Ascending aorta (tissue), 2 donors: ENCODE results near the gene ACKR4. TPM values are rescaled to one million over a fixed set of nuclear protein-coding genes. Genes with fewer than 3 reads are reported as not detected.
A peak's percentile ranks its signal among the peaks of the same experiment; 100 is the strongest.

Experiments
- DNase-seq, 2 donors: peaks; one replicate each; pipeline ENCODE4 v3.0.0-alpha.2; 2019; ENCODE audit warnings: low spot score in 2 of 2
- H3K27ac ChIP-seq, 2 donors: fragments of 200-600 bp; sonication (generic); one replicate each; pipeline ENCODE4 v1.5.1; 2016 to 2017; ENCODE audit warnings: mild to moderate bottlenecking in 1 of 2
- H3K27me3 ChIP-seq: fragments of 200-600 bp; sonication (generic); one replicate; pipeline ENCODE4 v1.5.1; 2017
- H3K36me3 ChIP-seq, 2 donors: fragments of 200-600 bp; sonication (generic); one replicate each; pipeline ENCODE4 v1.5.1; 2016
- H3K4me1 ChIP-seq, 2 donors: fragments of 200-600 bp; sonication (generic); one replicate each; pipeline ENCODE4 v1.5.1; 2016 to 2017; ENCODE audit warnings: mild to moderate bottlenecking in 1 of 2
- H3K4me3 ChIP-seq, 2 donors: fragments of 200-600 bp; sonication (generic); one replicate each; pipeline ENCODE4 v1.5.1; 2016 to 2017; ENCODE audit warnings: mild to moderate bottlenecking in 1 of 2
- H3K9me3 ChIP-seq, 2 donors: fragments of 200-600 bp; sonication (generic); one replicate each; pipeline ENCODE4 v1.5.1; 2016
- CTCF ChIP-seq, 3 experiments: fragments of 200-600 bp in 2 of 3; fragments of 450-650 bp in 1 of 3; sonication (generic) in 2 of 3; IDR thresholded peaks; one replicate each; pipeline ENCODE4 v1.5.1; 2016 to 2019; ENCODE audit warnings: antibody characterized with exemption in 3 of 3, mild to moderate bottlenecking in 1 of 3, moderate library complexity in 1 of 3
- intact Hi-C: fragments of 100-400 bp; cut with DNase I; formaldehyde crosslinking; loops from one replicate; pipeline ENCODE4 v1.15.1; 2023
- total RNA-seq: library from RNA; depleted of rRNA; stranded (reverse); fragments of >200 nt; gene quantifications from one replicate; pipeline ENCODE4 v1.1.0, GENCODE V29; 2016

The ACKR4 gene
- total RNA-seq, 1 donor from 2014 or later: 12.8 TPM

GRCh38 chr3:132564070-132564465 lies 33.0 kb upstream of the ACKR4 start:
- H3K27ac ChIP-seq: peak overlapping the region; percentile 63 to 74
- intact Hi-C loops: no loop called here

GRCh38 chr3:132568422-132568821 lies 28.6 kb upstream of the ACKR4 start:
- peaks cover 0 to 15% of the 10 kb centered on the region in 2 donors for H3K4me1 ChIP-seq
- no peak overlapping the region for H3K4me3 ChIP-seq
- H3K36me3 ChIP-seq: no peaks in the 10 kb centered on the region
- TF ChIP-seq CTCF (IDR thresholded peaks at IDR 0.05): no peak
- DNase-seq: no peak
- no peaks in the 10 kb centered on the region for H3K27me3 ChIP-seq
- no peaks in the 10 kb centered on the region for H3K9me3 ChIP-seq
- H3K27ac ChIP-seq: peak overlapping the region; percentile 74 to 80
- intact Hi-C loops: no loop called here

More at GRCh38 chr3:132564070-132564465, 33.0 kb upstream of the ACKR4 start:
- no peak for TF ChIP-seq CTCF (IDR thresholded peaks at IDR 0.05)
- Histone ChIP-seq H3K9me3 (no peaks in the 10 kb centered on the region), H3K4me3 (no peak overlapping the region), H3K4me1 (peaks cover 0 to 13% of the 10 kb centered on the region in 2 donors), H3K36me3 (peaks cover 1 to 8% of the 10 kb centered on the region in 2 donors), H3K27me3 (no peaks in the 10 kb centered on the region)
- DNase-seq: no peak

- peaks cover 0 to 14% of the 10 kb centered on the region in 2 donors for H3K4me1 ChIP-seq
- H3K9me3 ChIP-seq: no peaks in the 10 kb centered on the region
- DNase-seq: no peak
- no peaks in the 10 kb centered on the region for H3K36me3 ChIP-seq
- H3K4me3 ChIP-seq: no peak overlapping the region
- intact Hi-C loops: no loop called here
- no peak for TF ChIP-seq CTCF (IDR thresholded peaks at IDR 0.05)
- H3K27me3 ChIP-seq: no peaks in the 10 kb centered on the region
- H3K27ac ChIP-seq: peak overlapping the region; percentile 74 to 80
These were observed 27.9 kb upstream of the ACKR4 start for GRCh38 chr3:132569153-132569552.

GRCh38 chr3:132569580-132569979 lies 27.5 kb upstream of the ACKR4 start:
- no peak for TF ChIP-seq CTCF (IDR thresholded peaks at IDR 0.05)
- H3K4me3 ChIP-seq: no peak overlapping the region
- no peaks in the 10 kb centered on the region for H3K9me3 ChIP-seq
- intact Hi-C loops: no loop called here
- peak overlapping the region; percentile 74 to 80 for H3K27ac ChIP-seq
- H3K4me1 ChIP-seq: peaks cover 0 to 12% of the 10 kb centered on the region in 2 donors
- no peaks in the 10 kb centered on the region for H3K36me3 ChIP-seq
- H3K27me3 ChIP-seq: no peaks in the 10 kb centered on the region
- no peak for DNase-seq

GRCh38 chr3:132570016-132570415 lies 27.1 kb upstream of the ACKR4 start:
- H3K4me1 ChIP-seq: peaks cover 0 to 13% of the 10 kb centered on the region in 2 donors
- no peak for DNase-seq
- no peaks in the 10 kb centered on the region for H3K9me3 ChIP-seq
- H3K4me3 ChIP-seq: no peak overlapping the region
- H3K36me3 ChIP-seq: no peaks in the 10 kb centered on the region
- peak overlapping the region; percentile 74 to 80 for H3K27ac ChIP-seq
- no peak for TF ChIP-seq CTCF (IDR thresholded peaks at IDR 0.05)
- no peaks in the 10 kb centered on the region for H3K27me3 ChIP-seq
- intact Hi-C loops: loop anchor here (5.0 kb wide), 1 partner anchor 37 kb away; no protein-coding TSS in a partner anchor

GRCh38 chr3:132573797-132574211 lies 23.3 kb upstream of the ACKR4 start:
- H3K9me3 ChIP-seq: no peaks in the 10 kb centered on the region
- intact Hi-C loops: loop anchor here (2.0 to 5.0 kb wide), 2 partner anchors 15 to 33 kb away; no protein-coding TSS in a partner anchor
- H3K4me3 ChIP-seq: no peak overlapping the region
- DNase-seq: peak in 1 of 2 donors; percentile 62
- no peak for TF ChIP-seq CTCF (IDR thresholded peaks at IDR 0.05)
- H3K27ac ChIP-seq: peak overlapping the region; percentile 57 to 62
- H3K4me1 ChIP-seq: peaks cover 0 to 17% of the 10 kb centered on the region in 2 donors
- no peaks in the 10 kb centered on the region for H3K27me3 ChIP-seq
- no peaks in the 10 kb centered on the region for H3K36me3 ChIP-seq
